ENCODE data around the gene SPRED2. TPM values are rescaled to one million over a fixed set of nuclear protein-coding genes. Genes with fewer than 3 reads are reported as not detected.
A peak's percentile ranks its signal among the peaks of the same experiment; 100 is the strongest.

The SPRED2 gene
- total RNA-seq, 1 donor from 2014 or later, result 18.4 TPM

DNA sequence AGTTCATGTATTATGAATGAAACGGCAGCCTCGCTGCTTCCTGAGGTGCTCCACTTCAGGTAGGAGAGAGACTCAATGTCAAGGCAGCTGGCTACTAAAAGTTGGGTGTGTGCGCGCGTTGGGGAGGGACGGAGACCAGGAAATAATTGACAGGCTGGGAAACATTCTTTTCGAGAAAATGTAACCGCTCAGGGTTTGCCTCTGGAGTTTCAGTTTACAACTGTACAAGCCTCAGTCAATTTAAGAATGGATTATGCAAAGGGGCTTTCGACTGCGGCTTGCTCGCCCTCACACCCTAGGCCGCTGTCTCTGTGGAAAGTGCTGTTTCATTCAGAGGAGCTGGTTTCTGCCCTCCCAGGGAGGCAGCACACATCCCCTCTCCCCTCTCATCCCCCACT is 4.4 kb upstream of the SPRED2 start:
- H3K9me3 ChIP-seq, result no peaks in the 10 kb centered on the region
- DNase-seq (ENCODE audit: extremely low spot score in 2 of 2), result no peak
- intact Hi-C loops (cut with DNase I), result loop anchor here (10.0 kb wide), 2 partner anchors 172 to 382 kb away; partner anchors contain the start of gene CEP68
- no peaks in the 10 kb centered on the region for H3K36me3 ChIP-seq
- H3K4me3 ChIP-seq, result peak overlapping the region; percentile 61 to 83
- H3K27me3 ChIP-seq, result no peaks in the 10 kb centered on the region
- TF ChIP-seq POLR2AphosphoS5 (IDR thresholded peaks at IDR 0.05; ENCODE audit: insufficient read depth in 1 of 2, low read depth in 1 of 2) (no peak), POLR2A (IDR thresholded peaks at IDR 0.05) (no peak)
- TF ChIP-seq, protein P1, sequence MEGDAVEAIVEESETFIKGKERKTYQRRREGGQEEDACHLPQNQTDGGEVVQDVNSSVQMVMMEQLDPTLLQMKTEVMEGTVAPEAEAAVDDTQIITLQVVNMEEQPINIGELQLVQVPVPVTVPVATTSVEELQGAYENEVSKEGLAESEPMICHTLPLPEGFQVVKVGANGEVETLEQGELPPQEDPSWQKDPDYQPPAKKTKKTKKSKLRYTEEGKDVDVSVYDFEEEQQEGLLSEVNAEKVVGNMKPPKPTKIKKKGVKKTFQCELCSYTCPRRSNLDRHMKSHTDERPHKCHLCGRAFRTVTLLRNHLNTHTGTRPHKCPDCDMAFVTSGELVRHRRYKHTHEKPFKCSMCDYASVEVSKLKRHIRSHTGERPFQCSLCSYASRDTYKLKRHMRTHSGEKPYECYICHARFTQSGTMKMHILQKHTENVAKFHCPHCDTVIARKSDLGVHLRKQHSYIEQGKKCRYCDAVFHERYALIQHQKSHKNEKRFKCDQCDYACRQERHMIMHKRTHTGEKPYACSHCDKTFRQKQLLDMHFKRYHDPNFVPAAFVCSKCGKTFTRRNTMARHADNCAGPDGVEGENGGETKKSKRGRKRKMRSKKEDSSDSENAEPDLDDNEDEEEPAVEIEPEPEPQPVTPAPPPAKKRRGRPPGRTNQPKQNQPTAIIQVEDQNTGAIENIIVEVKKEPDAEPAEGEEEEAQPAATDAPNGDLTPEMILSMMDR (IDR thresholded peaks at IDR 0.05), result no peak
- peaks cover 16% of the 10 kb centered on the region for H3K4me1 ChIP-seq
- peak overlapping the region; percentile 94 for H3K27ac ChIP-seq

DNA sequence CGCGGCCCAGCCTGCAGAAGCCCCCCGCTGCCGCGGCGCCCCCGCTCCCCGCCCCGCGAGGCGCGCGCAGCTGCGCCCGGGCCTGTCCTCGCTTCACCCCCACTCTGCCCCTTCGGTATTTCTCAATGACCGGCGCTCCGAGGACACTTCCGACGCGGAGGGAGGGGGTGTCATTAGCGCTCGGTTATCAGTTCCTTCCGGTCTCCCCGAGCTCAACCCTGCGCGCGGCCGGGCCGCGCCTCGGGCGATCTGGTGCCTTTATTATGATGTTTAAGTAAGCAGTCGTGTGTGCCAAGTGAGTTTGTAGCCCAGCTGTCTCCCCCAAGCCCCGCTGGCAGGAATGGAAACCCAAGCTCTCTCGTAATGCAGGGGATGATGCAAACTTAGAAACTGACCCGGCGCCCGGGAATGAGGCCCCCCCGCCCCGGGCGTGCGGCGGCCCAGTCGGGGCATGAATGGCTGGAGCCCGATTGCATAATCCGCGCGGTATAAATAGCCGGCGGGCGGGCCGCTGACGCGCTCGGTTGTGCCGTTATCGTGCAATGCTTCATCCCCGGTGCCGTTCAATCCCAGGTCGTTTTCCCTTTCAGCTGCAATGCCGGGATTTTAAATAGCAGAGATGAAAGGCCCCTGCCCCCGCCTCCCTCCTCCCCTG is 3.9 kb upstream of the SPRED2 start:
- TF ChIP-seq POLR2A (IDR thresholded peaks at IDR 0.05) (peak in 1 of 2 donors; percentile 54), POLR2AphosphoS5 (IDR thresholded peaks at IDR 0.05; ENCODE audit: insufficient read depth in 1 of 2, low read depth in 1 of 2) (peak; percentile 94 to 97)
- TF ChIP-seq, protein P1 (IDR thresholded peaks at IDR 0.05), result no peak
- H3K36me3 ChIP-seq, result no peaks in the 10 kb centered on the region
- H3K9me3 ChIP-seq, result no peaks in the 10 kb centered on the region
- intact Hi-C loops (cut with DNase I), result loop anchor here (10.0 kb wide), 2 partner anchors 171 to 381 kb away; partner anchors contain the start of gene CEP68
- no peaks in the 10 kb centered on the region for H3K27me3 ChIP-seq
- peaks cover 16% of the 10 kb centered on the region for H3K4me1 ChIP-seq
- peak overlapping the region; percentile 94 for H3K27ac ChIP-seq
- DNase-seq (ENCODE audit: extremely low spot score in 2 of 2), result peak in 1 of 2 donors; percentile 97
- H3K4me3 ChIP-seq, result peak overlapping the region; percentile 61 to 83

DNA sequence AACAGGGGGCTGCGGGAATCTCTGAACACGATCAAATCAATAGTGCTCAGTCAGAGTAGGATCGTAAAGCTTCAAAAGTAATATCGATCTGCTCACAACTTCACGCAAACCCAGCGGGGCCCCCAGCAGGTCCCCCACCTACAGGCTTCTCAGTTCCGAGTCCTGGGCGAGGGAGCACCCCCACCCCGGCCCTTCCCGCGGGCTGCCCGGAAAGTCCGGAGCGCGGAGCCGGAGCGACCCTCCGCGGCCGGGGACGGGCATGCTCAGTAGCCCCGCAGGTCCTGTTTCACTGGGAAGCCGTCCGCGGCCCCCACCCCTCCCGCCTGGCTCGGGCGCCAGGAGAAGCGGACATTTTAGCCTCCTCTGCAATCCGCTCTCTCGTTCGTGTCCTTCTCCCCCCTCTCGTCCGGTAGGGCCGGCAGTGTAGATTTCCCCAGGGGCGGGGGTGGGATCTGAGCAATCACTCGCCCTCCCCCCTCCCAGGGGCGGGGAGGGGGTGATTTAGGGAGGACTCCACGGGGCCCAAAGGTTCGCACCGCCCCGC is 3.3 kb upstream of the SPRED2 start:
- TF ChIP-seq POLR2A (IDR thresholded peaks at IDR 0.05) (peak in 1 of 2 donors; percentile 74), POLR2AphosphoS5 (IDR thresholded peaks at IDR 0.05; ENCODE audit: insufficient read depth in 1 of 2, low read depth in 1 of 2) (peak in 1 of 2 donors; percentile 10)
- TF ChIP-seq, protein P1 (IDR thresholded peaks at IDR 0.05), result peak in 1 of 3 experiments; percentile 37
- H3K27me3 ChIP-seq, result no peaks in the 10 kb centered on the region
- H3K4me1 ChIP-seq, result peaks cover 16% of the 10 kb centered on the region
- no peaks in the 10 kb centered on the region for H3K9me3 ChIP-seq
- H3K36me3 ChIP-seq, result no peaks in the 10 kb centered on the region
- no peak for DNase-seq (ENCODE audit: extremely low spot score in 2 of 2)
- H3K27ac ChIP-seq, result peak overlapping the region; percentile 94
- intact Hi-C loops (cut with DNase I), result loop anchor here (2.0 to 10.0 kb wide), 3 partner anchors 135 to 381 kb away; partner anchors contain the start of gene CEP68
- H3K4me3 ChIP-seq, result peak overlapping the region; percentile 61 to 83

DNA sequence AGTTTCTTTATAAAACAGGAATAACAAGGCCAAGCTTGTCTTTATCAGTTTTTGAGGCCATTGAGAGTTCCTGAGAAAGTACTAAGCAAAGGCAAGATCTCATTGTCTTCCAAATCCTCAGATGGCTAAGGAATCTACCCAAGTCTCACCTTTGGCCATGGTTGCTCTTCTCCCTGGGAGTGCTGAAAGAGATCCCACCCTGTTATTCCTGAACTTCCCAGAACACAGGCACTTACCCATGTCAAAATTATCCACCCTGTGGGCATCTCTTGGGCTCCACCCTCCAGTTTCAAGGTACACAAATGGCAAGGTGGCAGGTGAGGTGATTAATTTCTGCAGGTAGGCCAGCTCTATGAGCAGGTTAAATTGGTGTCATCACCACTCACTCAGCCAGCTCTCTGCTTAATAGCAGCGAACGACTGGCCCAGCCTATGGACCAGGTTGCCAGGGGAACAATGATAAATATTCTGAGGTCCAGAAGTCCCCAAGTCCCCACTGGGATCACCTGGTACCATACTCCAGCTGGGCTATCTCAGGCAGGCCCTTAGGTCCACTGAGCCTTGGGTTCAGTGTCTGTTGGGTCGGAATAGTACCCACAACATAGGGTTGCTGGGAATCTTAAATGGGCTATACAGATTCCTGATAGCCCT is 2.3 kb upstream of the SPRED2 start:
- TF ChIP-seq, protein P1 (IDR thresholded peaks at IDR 0.05), result no peak
- TF ChIP-seq POLR2A (IDR thresholded peaks at IDR 0.05) (no peak), POLR2AphosphoS5 (IDR thresholded peaks at IDR 0.05; ENCODE audit: insufficient read depth in 1 of 2, low read depth in 1 of 2) (no peak)
- Histone ChIP-seq H3K4me3 (no peak overlapping the region), H3K4me1 (peaks cover 26% of the 10 kb centered on the region)

More for the DNA sequence above, 2.3 kb upstream of the SPRED2 start:
- H3K27ac ChIP-seq, result no peak overlapping the region
- intact Hi-C loops (cut with DNase I), result loop anchor here (2.0 to 10.0 kb wide), 4 partner anchors 134 to 380 kb away; partner anchors contain the start of genes ACTR2 and CEP68
- no peaks in the 10 kb centered on the region for H3K27me3 ChIP-seq
- no peaks in the 10 kb centered on the region for H3K36me3 ChIP-seq
- no peaks in the 10 kb centered on the region for H3K9me3 ChIP-seq
- peak in 1 of 2 donors; percentile 67 for DNase-seq (ENCODE audit: extremely low spot score in 2 of 2)

Data from vagina (tissue), 2 donors.